GM19468 (cell line): ENCODE results near the gene ARF1.

Experiments
- ATAC-seq: cut with Tn5 transposase; IDR thresholded peaks from one replicate; pipeline ENCODE4 v1.9.1; 2021; ENCODE audit warnings: mild to moderate bottlenecking, moderate library complexity, moderate number of reproducible peaks; ENCODE audit not compliant: unreplicated experiment; ENCODE audit errors: extremely low read depth

Gene ARF1

DNA sequence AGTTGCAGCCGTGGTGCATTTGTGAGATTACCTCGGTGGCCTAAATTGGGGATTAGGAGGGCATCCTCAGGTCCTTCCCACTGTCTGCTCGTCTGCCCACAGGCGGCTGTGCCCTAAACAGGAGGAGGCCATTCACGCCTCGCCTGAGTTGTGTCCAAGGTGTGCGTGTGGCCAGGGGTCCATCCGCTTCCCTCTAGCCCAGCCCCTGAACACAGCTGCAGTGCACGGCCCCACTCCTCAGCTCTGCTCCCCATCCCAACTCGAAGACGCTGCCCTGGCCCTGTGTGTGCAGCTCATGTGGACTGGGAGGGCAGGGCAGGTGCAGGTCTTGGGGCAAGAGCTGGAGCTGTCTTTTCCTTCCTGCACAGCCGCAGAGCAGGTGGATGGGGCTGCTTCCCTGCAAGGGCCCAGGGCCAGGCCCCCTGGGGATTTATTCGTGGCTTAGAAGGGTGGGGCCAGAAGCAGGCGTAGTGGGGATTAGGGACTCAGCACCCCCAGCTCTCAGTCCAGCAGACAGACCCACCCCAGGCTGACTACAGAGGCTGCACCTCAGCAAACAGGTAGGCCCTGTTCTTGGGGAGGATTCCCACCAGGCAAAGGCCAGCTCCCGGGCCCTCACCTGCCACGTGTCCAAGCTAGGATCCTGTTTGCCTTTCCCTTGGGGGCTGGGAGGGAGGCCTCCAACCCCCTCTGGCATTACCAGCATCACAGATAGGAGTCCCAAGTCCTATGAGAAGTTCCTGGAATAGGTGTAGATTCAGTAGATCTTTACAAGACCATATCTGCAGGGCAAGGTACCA lies 61.9 kb downstream of the ARF1 start:
- ATAC-seq = no peak

DNA sequence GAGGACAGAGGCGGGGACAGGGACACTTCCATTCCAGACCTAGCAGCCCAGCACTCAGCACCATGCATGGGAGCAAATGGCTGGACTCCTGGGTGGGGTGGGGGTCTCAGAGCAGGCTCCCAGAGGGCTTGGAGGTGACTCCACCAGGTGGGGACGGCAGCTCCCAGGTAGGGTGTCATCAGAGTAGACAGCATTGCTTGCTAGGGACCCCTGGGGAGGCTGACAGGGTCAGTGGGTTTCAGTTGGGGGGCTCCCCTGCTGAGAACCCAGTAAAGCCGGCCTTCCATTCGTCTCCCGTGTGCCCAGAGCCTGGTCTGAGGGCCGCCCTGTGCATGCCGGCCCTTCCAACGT lies 62.5 kb downstream of the ARF1 start:
- ATAC-seq = no peak

DNA sequence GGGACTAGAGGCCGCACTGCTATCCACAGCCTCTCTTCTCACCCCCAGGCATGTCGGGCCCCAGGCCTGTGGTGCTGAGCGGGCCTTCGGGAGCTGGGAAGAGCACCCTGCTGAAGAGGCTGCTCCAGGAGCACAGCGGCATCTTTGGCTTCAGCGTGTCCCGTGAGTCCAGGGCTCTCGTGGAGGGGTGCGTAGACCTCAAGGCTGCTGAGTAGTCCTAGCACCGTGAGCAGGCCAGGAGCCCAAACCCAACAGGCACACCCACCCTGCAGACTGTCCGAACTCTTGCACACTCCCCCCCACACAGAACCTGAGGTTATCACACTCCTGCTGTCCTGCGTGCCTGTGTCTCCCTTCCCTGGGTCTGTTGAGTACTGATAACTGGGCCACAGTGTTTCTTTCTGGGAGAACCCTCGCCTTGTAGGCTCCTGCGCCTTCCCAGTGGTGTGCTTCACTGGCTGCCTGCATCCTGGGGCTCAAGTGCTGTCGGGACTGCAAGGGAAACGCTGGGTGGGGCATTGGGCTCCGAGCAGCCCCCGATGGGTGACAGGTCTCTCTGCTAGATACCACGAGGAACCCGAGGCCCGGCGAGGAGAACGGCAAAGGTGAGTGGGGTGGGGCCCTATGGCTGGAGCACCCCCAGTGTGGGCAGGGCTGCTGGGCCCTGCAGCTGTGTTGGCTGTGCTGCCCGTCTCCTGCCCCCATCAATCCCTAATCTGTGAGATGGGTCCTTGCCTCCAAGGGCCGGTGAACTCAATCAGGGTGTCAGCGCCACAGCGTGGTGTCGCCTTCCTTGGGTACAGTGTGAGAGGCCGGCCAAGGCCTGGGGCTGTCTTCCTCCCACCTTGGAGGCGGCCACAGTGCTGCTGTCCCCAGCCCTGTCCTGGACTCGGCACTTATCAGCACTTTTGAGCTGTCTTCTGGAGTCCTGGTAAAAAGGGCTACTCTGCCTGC lies 63.2 kb downstream of the ARF1 start:
- ATAC-seq = no peak

DNA sequence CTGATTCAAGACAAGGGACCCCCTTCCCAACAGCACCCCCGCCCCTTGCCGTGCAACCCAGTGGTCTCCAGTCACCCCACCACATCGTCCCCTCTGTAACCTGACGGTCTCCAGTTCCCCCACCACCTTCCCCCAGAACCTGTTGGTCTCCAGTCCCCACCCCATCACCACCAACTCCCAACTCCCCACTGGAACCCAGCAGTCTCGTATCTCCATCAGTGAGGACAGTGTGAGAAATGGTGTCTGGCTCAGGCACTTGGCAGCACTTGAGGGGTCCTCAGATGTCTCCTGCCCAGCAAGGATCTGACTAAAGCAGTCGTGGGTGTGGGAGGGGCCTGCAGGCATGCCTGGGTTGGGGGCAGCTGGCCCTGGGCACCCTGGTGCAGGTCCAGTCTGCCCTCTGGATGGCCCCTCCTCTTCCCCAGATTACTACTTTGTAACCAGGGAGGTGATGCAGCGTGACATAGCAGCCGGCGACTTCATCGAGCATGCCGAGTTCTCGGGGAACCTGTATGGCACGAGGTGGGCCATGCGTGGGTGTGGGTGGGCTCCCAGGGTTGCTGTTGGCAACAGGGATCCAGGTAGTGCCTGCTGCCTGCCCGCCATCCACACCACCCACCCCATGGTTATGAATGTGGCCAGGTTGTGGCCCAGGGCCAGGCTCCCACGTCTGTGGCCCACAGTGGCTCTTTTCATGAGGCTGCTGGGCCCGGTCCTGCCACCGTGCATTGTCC lies 64.1 kb downstream of the ARF1 start:
- ATAC-seq = no peak

DNA sequence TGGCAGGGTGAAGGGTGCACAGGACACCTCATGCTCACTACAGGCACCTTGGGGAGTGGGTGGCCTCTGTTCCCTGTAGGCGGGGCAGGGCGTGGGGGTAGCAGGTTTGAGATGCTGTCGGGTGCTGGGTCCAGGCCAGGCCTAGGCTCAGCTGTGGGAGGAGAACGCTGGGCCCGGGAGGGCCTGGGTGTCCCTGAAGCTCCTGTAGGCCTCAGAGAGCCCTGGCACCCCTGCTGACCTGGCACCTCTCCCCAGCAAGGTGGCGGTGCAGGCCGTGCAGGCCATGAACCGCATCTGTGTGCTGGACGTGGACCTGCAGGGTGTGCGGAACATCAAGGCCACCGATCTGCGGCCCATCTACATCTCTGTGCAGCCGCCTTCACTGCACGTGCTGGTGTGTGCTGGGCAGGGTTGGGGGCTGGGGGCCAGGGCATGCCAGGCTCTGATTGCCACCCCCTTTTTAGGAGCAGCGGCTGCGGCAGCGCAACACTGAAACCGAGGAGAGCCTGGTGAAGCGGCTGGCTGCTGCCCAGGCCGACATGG lies 64.7 kb downstream of the ARF1 start:
- ATAC-seq = no peak

DNA sequence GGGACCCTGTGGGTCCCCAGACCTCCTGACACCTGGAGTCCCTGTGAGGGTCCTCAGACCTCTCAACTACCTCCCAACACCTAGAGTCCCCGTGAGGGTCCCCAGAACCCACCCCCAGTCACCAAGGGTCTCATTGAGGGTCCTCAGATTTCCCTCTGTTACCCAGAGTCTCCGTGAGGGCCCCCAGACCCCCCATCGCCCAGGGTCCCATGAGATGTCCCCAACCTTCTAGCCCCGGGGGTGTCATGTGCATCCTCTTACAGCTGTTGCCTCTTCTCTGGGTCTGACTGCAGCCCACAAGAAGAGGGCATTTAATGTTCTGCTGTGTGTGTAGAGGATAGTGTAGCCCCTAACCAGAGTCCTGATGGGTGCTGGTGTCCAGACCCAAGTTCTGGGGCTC lies 65.3 kb downstream of the ARF1 start:
- no peak for ATAC-seq

DNA sequence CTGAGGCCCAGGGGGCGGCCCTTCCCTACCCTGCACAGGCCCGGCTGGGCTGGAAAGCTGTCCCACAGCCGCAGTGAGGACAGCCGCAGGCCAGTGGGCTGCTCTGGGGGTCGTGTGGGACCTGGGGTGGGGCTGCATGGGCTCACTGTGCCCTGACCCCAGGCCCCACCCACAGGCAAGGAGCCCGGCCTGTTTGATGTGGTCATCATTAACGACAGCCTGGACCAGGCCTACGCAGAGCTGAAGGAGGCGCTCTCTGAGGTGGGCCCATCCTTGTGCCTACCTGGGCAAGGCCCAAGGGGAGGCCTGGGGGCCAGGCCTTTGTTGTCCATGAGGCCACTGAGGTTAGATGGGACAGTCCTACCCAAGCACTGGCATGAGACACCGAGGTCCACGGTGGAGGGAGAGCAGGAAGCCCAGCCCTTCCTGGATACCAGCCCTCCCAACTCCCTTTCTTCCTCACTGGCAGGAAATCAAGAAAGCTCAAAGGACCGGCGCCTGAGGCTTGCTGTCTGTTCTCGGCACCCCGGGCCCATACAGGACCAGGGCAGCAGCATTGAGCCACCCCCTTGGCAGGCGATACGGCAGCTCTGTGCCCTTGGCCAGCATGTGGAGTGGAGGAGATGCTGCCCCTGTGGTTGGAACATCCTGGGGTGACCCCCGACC lies 65.8 kb downstream of the ARF1 start:
- ATAC-seq = no peak
